ENCODE results near the gene EIF4A3.

Gene EIF4A3

DNA sequence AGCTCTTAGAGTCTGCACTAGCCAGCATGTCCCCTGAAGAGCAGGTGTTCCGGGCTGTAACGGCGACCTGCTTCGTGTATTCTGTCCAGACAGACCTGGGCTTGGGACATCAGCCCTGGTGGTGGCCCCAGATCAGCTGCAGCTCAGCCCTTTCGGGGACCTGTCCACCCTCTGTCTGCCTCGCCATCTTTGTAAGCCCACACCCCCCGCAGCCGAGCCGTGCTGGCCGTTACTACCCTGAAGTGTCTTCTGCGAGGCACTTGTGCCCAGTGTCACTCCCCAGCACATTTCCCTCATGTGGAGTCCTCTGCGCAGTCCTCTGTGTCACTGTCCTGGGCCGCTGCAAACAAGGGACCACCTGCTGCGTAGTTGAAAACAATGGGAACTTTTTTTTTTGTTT lies 33.3 kb upstream of the EIF4A3 start:
- H3K27ac ChIP-seq: no peak overlapping the region
- H3K4me2 ChIP-seq: no peak overlapping the region
- peaks cover 43% of the 10 kb centered on the region for H3K27me3 ChIP-seq (ENCODE audit: insufficient read depth, low read depth)
- no peaks in the 10 kb centered on the region for H3K36me3 ChIP-seq (ENCODE audit: insufficient read depth)
- TF ChIP-seq, protein P1, sequence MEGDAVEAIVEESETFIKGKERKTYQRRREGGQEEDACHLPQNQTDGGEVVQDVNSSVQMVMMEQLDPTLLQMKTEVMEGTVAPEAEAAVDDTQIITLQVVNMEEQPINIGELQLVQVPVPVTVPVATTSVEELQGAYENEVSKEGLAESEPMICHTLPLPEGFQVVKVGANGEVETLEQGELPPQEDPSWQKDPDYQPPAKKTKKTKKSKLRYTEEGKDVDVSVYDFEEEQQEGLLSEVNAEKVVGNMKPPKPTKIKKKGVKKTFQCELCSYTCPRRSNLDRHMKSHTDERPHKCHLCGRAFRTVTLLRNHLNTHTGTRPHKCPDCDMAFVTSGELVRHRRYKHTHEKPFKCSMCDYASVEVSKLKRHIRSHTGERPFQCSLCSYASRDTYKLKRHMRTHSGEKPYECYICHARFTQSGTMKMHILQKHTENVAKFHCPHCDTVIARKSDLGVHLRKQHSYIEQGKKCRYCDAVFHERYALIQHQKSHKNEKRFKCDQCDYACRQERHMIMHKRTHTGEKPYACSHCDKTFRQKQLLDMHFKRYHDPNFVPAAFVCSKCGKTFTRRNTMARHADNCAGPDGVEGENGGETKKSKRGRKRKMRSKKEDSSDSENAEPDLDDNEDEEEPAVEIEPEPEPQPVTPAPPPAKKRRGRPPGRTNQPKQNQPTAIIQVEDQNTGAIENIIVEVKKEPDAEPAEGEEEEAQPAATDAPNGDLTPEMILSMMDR (conservative IDR thresholded peaks at IDR 0.05; ENCODE audit: low read depth, low read length): no peak
- no peaks in the 10 kb centered on the region for H3K4me1 ChIP-seq (ENCODE audit: low read depth, poor library complexity, severe bottlenecking)
- H2AFZ ChIP-seq (ENCODE audit: low read depth): no peak overlapping the region
- H3K79me2 ChIP-seq (ENCODE audit: insufficient read depth, low read depth): no peaks in the 10 kb centered on the region
- H4K20me1 ChIP-seq (ENCODE audit: insufficient read depth): no peaks in the 10 kb centered on the region
- no peak overlapping the region for H3K9ac ChIP-seq
- no peak overlapping the region for H3K4me3 ChIP-seq (IDR thresholded peaks at IDR 0.05; ENCODE audit: insufficient read depth, low read depth, low read length)

DNA sequence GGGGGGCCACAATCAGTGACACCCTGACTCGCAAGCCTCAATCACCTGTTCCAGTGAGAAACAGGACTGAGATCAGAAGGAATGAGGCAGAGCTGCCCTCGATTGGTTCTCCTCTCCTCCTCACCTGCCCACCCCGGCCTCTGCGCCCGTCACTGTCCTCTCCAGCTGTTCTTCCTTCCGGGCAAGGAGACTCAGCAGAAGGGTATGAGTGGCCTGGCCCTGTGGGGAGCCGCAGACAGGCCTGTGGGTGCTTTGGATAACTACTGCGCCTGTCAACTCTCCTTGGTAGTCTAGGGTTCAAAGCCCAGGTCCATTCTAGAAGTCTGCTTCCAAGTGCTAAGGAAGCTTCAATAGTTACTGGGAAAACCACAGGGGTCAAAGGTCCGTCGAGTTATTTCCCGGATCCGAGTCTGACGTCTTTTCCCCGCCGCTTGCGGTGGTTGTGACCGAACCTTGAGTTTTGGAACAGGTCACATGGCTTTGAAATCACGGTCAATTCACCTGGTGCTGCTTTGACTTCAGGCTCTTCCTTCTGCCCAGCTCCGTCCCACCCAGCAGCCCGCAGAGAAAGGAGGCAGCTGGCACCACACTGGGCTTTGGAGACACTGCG lies 31.2 kb upstream of the EIF4A3 start:
- Histone ChIP-seq H3K36me3 (ENCODE audit: insufficient read depth) (no peaks in the 10 kb centered on the region), H3K4me1 (ENCODE audit: low read depth, poor library complexity, severe bottlenecking) (no peaks in the 10 kb centered on the region), H3K4me2 (no peak overlapping the region), H3K4me3 (IDR thresholded peaks at IDR 0.05; ENCODE audit: insufficient read depth, low read depth, low read length) (no peak overlapping the region), H4K20me1 (ENCODE audit: insufficient read depth) (no peaks in the 10 kb centered on the region), H2AFZ (ENCODE audit: low read depth) (no peak overlapping the region), H3K27ac (no peak overlapping the region), H3K27me3 (ENCODE audit: insufficient read depth, low read depth) (peaks cover 30% of the 10 kb centered on the region), H3K79me2 (ENCODE audit: insufficient read depth, low read depth) (no peaks in the 10 kb centered on the region), H3K9ac (no peak overlapping the region)
- TF ChIP-seq, protein P1 (conservative IDR thresholded peaks at IDR 0.05; ENCODE audit: low read depth, low read length): no peak

DNA sequence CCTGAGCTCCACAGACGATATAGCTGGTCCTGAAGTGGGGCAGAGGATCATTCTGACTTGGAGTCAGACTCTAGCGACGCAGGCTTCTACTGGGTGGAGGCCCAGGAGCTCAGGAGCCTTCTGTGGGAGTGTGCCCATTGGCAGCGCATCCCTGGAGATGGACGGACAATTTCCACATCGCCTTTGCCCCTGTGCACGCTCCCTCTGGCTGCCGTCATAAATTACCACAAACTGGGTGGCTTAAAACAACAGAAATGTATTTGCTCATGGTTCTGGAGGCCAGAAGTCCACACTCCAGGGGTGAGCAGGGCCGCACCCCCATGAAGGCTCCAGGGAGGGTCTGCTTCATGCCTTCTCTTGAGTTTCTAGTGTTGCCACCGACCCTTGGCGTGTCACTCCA lies 29.8 kb upstream of the EIF4A3 start:
- H3K9ac ChIP-seq: no peak overlapping the region
- TF ChIP-seq, protein P1 (conservative IDR thresholded peaks at IDR 0.05; ENCODE audit: low read depth, low read length): no peak
- no peaks in the 10 kb centered on the region for H3K79me2 ChIP-seq (ENCODE audit: insufficient read depth, low read depth)
- H3K36me3 ChIP-seq (ENCODE audit: insufficient read depth): no peaks in the 10 kb centered on the region
- H3K4me3 ChIP-seq (IDR thresholded peaks at IDR 0.05; ENCODE audit: insufficient read depth, low read depth, low read length): no peak overlapping the region
- no peaks in the 10 kb centered on the region for H3K4me1 ChIP-seq (ENCODE audit: low read depth, poor library complexity, severe bottlenecking)
- H3K27ac ChIP-seq: no peak overlapping the region
- H4K20me1 ChIP-seq (ENCODE audit: insufficient read depth): no peaks in the 10 kb centered on the region
- peaks cover 25% of the 10 kb centered on the region for H3K27me3 ChIP-seq (ENCODE audit: insufficient read depth, low read depth)
- no peak overlapping the region for H2AFZ ChIP-seq (ENCODE audit: low read depth)
- H3K4me2 ChIP-seq: no peak overlapping the region

DNA sequence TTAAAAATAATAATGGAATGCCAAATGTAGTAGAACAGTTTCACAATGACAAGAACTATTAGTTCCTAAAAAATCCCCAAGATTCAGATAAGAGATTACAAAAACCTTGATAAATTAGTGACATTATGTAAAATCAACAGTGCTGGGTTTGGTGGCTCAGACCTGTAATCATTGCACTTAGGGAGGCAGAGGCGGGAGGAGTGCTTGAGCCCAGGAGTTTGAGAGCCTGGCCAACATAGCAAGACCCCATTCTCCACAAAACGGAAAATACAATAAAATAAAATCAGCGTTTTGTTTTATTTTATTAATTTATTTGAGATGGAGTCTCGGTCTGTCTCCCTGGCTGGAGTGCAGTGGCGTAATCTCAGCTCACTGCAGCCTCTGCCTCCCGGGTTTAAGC lies 27.0 kb upstream of the EIF4A3 start:
- Histone ChIP-seq H3K27ac (no peak overlapping the region), H3K27me3 (ENCODE audit: insufficient read depth, low read depth) (peaks cover 13% of the 10 kb centered on the region; the same call in 1 of the 2 replicates)

More for the DNA sequence above, 27.0 kb upstream of the EIF4A3 start:
- Histone ChIP-seq H3K4me3 (IDR thresholded peaks at IDR 0.05; ENCODE audit: insufficient read depth, low read depth, low read length) (no peak overlapping the region), H3K79me2 (ENCODE audit: insufficient read depth, low read depth) (no peaks in the 10 kb centered on the region), H2AFZ (ENCODE audit: low read depth) (no peak overlapping the region), H3K4me1 (ENCODE audit: low read depth, poor library complexity, severe bottlenecking) (no peaks in the 10 kb centered on the region), H3K9ac (no peak overlapping the region), H3K4me2 (no peak overlapping the region), H3K36me3 (ENCODE audit: insufficient read depth) (no peaks in the 10 kb centered on the region), H4K20me1 (ENCODE audit: insufficient read depth) (no peaks in the 10 kb centered on the region)
- TF ChIP-seq, protein P1 (conservative IDR thresholded peaks at IDR 0.05; ENCODE audit: low read depth, low read length): no peak

Measured in KMS-11 (cell line).